Eye (tissue), 1 donor: ENCODE measurements around the gene PKN1.
"Not testable (repeated sequence)": the region's sequence is repeated elsewhere in the genome, so short reads cannot be mapped to it uniquely, and the experiment has no call there.

ENCODE experiments used
- DNase-seq: peaks from one replicate; pipeline ENCODE4 v3.0.0-alpha.2; 2015

Gene PKN1

GRCh38 chr19:14492756-14493337 is 59.7 kb downstream of the PKN1 start:
- no peak for DNase-seq

- no peak for DNase-seq
These were observed 61.3 kb downstream of the PKN1 start for GRCh38 chr19:14494411-14494810.

GRCh38 chr19:14494910-14495671 is 62.0 kb downstream of the PKN1 start:
- DNase-seq = no peak

- DNase-seq = no peak
These were observed 62.5 kb downstream of the PKN1 start for GRCh38 chr19:14495672-14496028.

- DNase-seq = peak; percentile 99
These were observed 63.1 kb downstream of the PKN1 start, which contains the start of gene GIPC1 for GRCh38 chr19:14496029-14496833. Gene GIPC1 (minus strand): TSS chr19:14496127. CDS start chr19:14482976, 13,151 bp downstream.

GRCh38 chr19:14496834-14497227 is 63.7 kb downstream of the PKN1 start:
- peak; percentile 61 for DNase-seq

- no peak for DNase-seq
These were observed 64.3 kb downstream of the PKN1 start for GRCh38 chr19:14497228-14497921.

GRCh38 chr19:14502334-14503092 is 69.4 kb downstream of the PKN1 start:
- no peak for DNase-seq

GRCh38 chr19:14503285-14503684 is 70.2 kb downstream of the PKN1 start:
- no peak for DNase-seq

GRCh38 chr19:14504575-14504974 is 71.5 kb downstream of the PKN1 start:
- DNase-seq = not testable (repeated sequence)

- DNase-seq = peak; percentile 71
These were observed 72.6 kb downstream of the PKN1 start for GRCh38 chr19:14505488-14506239.

- peak; percentile 35 for DNase-seq
These were observed 74.8 kb downstream of the PKN1 start for GRCh38 chr19:14507704-14508542.

GRCh38 chr19:14510311-14511228 is 77.5 kb downstream of the PKN1 start:
- DNase-seq = no peak

- no peak for DNase-seq
These were observed 78.1 kb downstream of the PKN1 start for GRCh38 chr19:14511229-14511593.

- DNase-seq = no peak
These were observed 79.4 kb downstream of the PKN1 start for GRCh38 chr19:14512406-14512961.

- DNase-seq = no peak
These were observed 81.2 kb downstream of the PKN1 start for GRCh38 chr19:14514215-14514863.

GRCh38 chr19:14515501-14516047 is 82.5 kb downstream of the PKN1 start:
- no peak for DNase-seq

- no peak for DNase-seq
These were observed 83.0 kb downstream of the PKN1 start for GRCh38 chr19:14516048-14516534.
